Trophoblast cell (in vitro differentiated cells and primary cell): ENCODE measurements around the gene GID8.

ENCODE experiments used
- DNase-seq, 2 donors: peaks; one replicate each; pipeline ENCODE4 v3.0.0-alpha.2; 2016
- H2AFZ ChIP-seq: 2 replicates; pipeline ENCODE4 v1.6.1; 2013; ENCODE audit warnings: low read length, moderate library complexity, mild to moderate bottlenecking; ENCODE audit not compliant: insufficient read depth, poor library complexity
- H2AK5ac ChIP-seq: 2 replicates; pipeline ENCODE4 v1.6.1; 2013; ENCODE audit warnings: mild to moderate bottlenecking, low read length
- H2BK120ac ChIP-seq: 2 replicates; pipeline ENCODE4 v1.6.1; 2013; ENCODE audit warnings: low read length, mild to moderate bottlenecking, moderate library complexity; ENCODE audit not compliant: insufficient read depth, poor library complexity
- H2BK12ac ChIP-seq: 2 replicates; pipeline ENCODE4 v1.6.1; 2013; ENCODE audit warnings: mild to moderate bottlenecking, low read length, moderate library complexity
- H2BK5ac ChIP-seq: 2 replicates; pipeline ENCODE4 v1.6.1; 2013; ENCODE audit warnings: low read length, low read depth, moderate library complexity, mild to moderate bottlenecking; ENCODE audit not compliant: poor library complexity
- H3K14ac ChIP-seq: 2 replicates; pipeline ENCODE4 v1.6.1; 2013; ENCODE audit warnings: mild to moderate bottlenecking, low read length
- H3K18ac ChIP-seq: 2 replicates; pipeline ENCODE4 v1.6.1; 2013; ENCODE audit warnings: mild to moderate bottlenecking, low read length
- H3K23ac ChIP-seq: 2 replicates; pipeline ENCODE4 v1.6.1; 2013; ENCODE audit warnings: low read length
- H3K27ac ChIP-seq: 2 replicates; pipeline ENCODE4 v1.5.1; 2013; ENCODE audit warnings: low read depth, mild to moderate bottlenecking, inconsistent platforms, low read length, moderate library complexity
- H3K27me3 ChIP-seq: 2 replicates; pipeline ENCODE4 v1.6.1; 2013; ENCODE audit warnings: inconsistent platforms, mild to moderate bottlenecking, low read length, moderate library complexity; ENCODE audit not compliant: insufficient read depth
- H3K36me3 ChIP-seq, 2 experiments: 1 replicate in 1 of 2; 2 replicates in 1 of 2; pipeline ENCODE4 v1.6.1; 2013; ENCODE audit warnings: low read length in 2 of 2, mild to moderate bottlenecking in 2 of 2, moderate library complexity in 1 of 2; ENCODE audit not compliant: insufficient read depth in 2 of 2, control insufficient read depth in 1 of 2
- H3K4ac ChIP-seq: 2 replicates; pipeline ENCODE4 v1.6.1; 2013; ENCODE audit warnings: low read depth, mild to moderate bottlenecking, low read length, moderate library complexity
- H3K4me1 ChIP-seq, 2 experiments: 1 replicate in 1 of 2; 2 replicates in 1 of 2; pipeline ENCODE4 v1.6.1; 2013; ENCODE audit warnings: low read length in 2 of 2, mild to moderate bottlenecking in 2 of 2, moderate library complexity in 1 of 2; ENCODE audit not compliant: insufficient read depth in 2 of 2, control insufficient read depth in 1 of 2
- H3K4me2 ChIP-seq: 2 replicates; pipeline ENCODE4 v1.6.1; 2013; ENCODE audit warnings: inconsistent platforms, mild to moderate bottlenecking, low read length, moderate library complexity
- H3K4me3 ChIP-seq: 2 replicates; pipeline ENCODE4 v1.5.1; 2013; ENCODE audit warnings: mild to moderate bottlenecking, low read depth, low read length, inconsistent platforms
- H3K79me1 ChIP-seq: one replicate; pipeline ENCODE4 v1.6.1; 2013; ENCODE audit warnings: low read length
- H3K79me2 ChIP-seq: 2 replicates; pipeline ENCODE4 v1.6.1; 2013; ENCODE audit warnings: low read length, mild to moderate bottlenecking; ENCODE audit not compliant: control insufficient read depth, insufficient read depth, poor library complexity
- H3K9ac ChIP-seq: 2 replicates; pipeline ENCODE4 v1.6.1; 2013; ENCODE audit warnings: mild to moderate bottlenecking, low read length
- H3K9me3 ChIP-seq: 2 replicates; pipeline ENCODE4 v1.6.1; 2013; ENCODE audit warnings: low read depth, mild to moderate bottlenecking, control low read depth, inconsistent platforms, low read length; ENCODE audit not compliant: insufficient read depth
- H4K12ac ChIP-seq: 2 replicates; pipeline ENCODE4 v1.6.1; 2013; ENCODE audit warnings: low read depth, mild to moderate bottlenecking, low read length, moderate library complexity
- H4K8ac ChIP-seq: 2 replicates; pipeline ENCODE4 v1.6.1; 2013; ENCODE audit warnings: low read depth, mild to moderate bottlenecking, low read length, moderate library complexity
- H4K91ac ChIP-seq: one replicate; pipeline ENCODE4 v1.6.1; 2013; ENCODE audit warnings: low read depth, mild to moderate bottlenecking, low read length, moderate library complexity
- WGBS: extraction: QIAGEN DNeasy Blood & Tissue Kit; methylation state at CpG from one replicate; pipeline ENCODE4 v1.1.7; 2013; ENCODE audit warnings: missing lambda C conversion rate; ENCODE audit not compliant: insufficient read length, insufficient coverage; ENCODE audit errors: extremely low coverage; 5-methylcytosine and 5-hydroxymethylcytosine counted together

Gene GID8

DNA sequence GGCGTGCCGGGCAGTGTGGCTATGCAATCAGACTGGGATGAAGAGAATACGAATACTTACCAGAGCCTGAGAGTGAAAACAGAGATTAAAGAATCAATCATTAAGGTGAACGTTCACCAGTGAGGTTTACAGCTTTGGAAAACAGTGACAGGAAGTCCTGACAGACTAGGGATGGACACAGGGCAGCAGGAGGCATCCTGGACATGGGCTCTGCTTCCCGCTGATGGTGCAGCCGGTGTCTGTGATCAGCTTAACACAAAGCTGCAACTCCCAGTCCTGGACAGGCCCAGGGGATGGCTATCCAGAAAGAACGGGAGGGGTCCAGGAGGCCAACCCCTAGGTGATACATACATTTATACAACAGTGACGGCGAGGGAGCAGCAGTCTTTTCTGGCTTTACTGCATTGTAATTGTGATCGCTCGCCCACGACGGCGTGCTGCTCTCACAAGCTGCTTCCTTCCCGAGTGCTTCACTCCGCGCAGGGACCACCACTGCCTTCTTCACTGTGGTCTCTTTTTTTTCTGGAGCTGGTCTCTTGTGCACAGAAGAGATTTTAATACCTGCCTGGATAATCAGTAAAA, 32.3 kb upstream of the GID8 start:
- Histone ChIP-seq H3K18ac (no peak overlapping the region), H3K4me2 (no peak overlapping the region), H3K27ac (no peak overlapping the region), H2BK12ac (no peak overlapping the region), H4K8ac (no peak overlapping the region), H2AK5ac (no peak overlapping the region), H3K9ac (no peak overlapping the region), H3K4me1 (peaks cover 4 to 8% of the 10 kb centered on the region in 2 experiments), H3K4me3 (no peak overlapping the region), H3K79me2 (no peaks in the 10 kb centered on the region), H3K14ac (no peak overlapping the region), H3K79me1 (no peaks in the 10 kb centered on the region), H4K12ac (no peak overlapping the region), H2BK120ac (no peak overlapping the region), H3K4ac (no peak overlapping the region), H3K23ac (no peak overlapping the region), H3K9me3 (no peaks in the 10 kb centered on the region), H2BK5ac (no peak overlapping the region), H4K91ac (no peak overlapping the region), H3K27me3 (no peaks in the 10 kb centered on the region), H2AFZ (no peak overlapping the region), H3K36me3 (peaks cover 68 to 82% of the 10 kb centered on the region in 2 experiments)
- DNase-seq, result no peak
- WGBS, result no CpG with 5 or more reads among the region's 17 CpGs

- Histone ChIP-seq H3K4ac (no peak overlapping the region), H3K4me2 (no peak overlapping the region), H2BK120ac (no peak overlapping the region), H3K14ac (no peak overlapping the region), H3K36me3 (peaks cover 73 to 85% of the 10 kb centered on the region in 2 experiments), H3K18ac (no peak overlapping the region), H3K23ac (no peak overlapping the region), H2AK5ac (no peak overlapping the region), H3K4me3 (no peak overlapping the region), H3K9ac (no peak overlapping the region), H2BK5ac (no peak overlapping the region), H4K8ac (no peak overlapping the region), H3K27ac (no peak overlapping the region), H4K91ac (no peak overlapping the region), H4K12ac (no peak overlapping the region), H2BK12ac (no peak overlapping the region), H3K79me1 (no peaks in the 10 kb centered on the region), H3K9me3 (no peaks in the 10 kb centered on the region), H2AFZ (no peak overlapping the region), H3K27me3 (no peaks in the 10 kb centered on the region), H3K4me1 (peaks cover under 1 to 3% of the 10 kb centered on the region in 2 experiments), H3K79me2 (no peaks in the 10 kb centered on the region)
- DNase-seq, result no peak
- no CpG with 5 or more reads among the region's 16 CpGs for WGBS
Measured at GRCh38 chr20:62906209-62906608, 31.7 kb upstream of the GID8 start.

- no peak overlapping the region for H4K91ac ChIP-seq
- H3K27me3 ChIP-seq, result no peaks in the 10 kb centered on the region
- no CpG with 5 or more reads among the region's 31 CpGs for WGBS
- H3K4me3 ChIP-seq, result no peak overlapping the region
- H3K4me2 ChIP-seq, result no peak overlapping the region
- H3K9me3 ChIP-seq, result no peaks in the 10 kb centered on the region
- H3K36me3 ChIP-seq, result peaks cover 77 to 86% of the 10 kb centered on the region in 2 experiments
- no peak overlapping the region for H2BK120ac ChIP-seq
- H4K8ac ChIP-seq, result no peak overlapping the region
- no peak overlapping the region for H4K12ac ChIP-seq
- no peak overlapping the region for H2AK5ac ChIP-seq
- no peaks in the 10 kb centered on the region for H3K79me2 ChIP-seq
- H3K4ac ChIP-seq, result no peak overlapping the region
- H3K27ac ChIP-seq, result no peak overlapping the region
- no peak overlapping the region for H3K18ac ChIP-seq
- H2BK5ac ChIP-seq, result no peak overlapping the region
- peaks cover 0 to 2% of the 10 kb centered on the region in 2 experiments for H3K4me1 ChIP-seq
- no peak overlapping the region for H2BK12ac ChIP-seq
- no peak overlapping the region for H2AFZ ChIP-seq
- DNase-seq, result no peak
- H3K9ac ChIP-seq, result no peak overlapping the region
- H3K23ac ChIP-seq, result no peak overlapping the region
- no peaks in the 10 kb centered on the region for H3K79me1 ChIP-seq
- no peak overlapping the region for H3K14ac ChIP-seq
Measured at GRCh38 chr20:62906647-62907375, 31.1 kb upstream of the GID8 start.

- Histone ChIP-seq H3K27me3 (no peaks in the 10 kb centered on the region), H3K4ac (no peak overlapping the region), H3K79me2 (no peaks in the 10 kb centered on the region), H2BK12ac (no peak overlapping the region), H4K12ac (no peak overlapping the region), H4K91ac (no peak overlapping the region), H2BK5ac (no peak overlapping the region), H2AFZ (no peak overlapping the region), H3K79me1 (no peaks in the 10 kb centered on the region), H3K14ac (no peak overlapping the region), H3K23ac (no peak overlapping the region), H3K4me3 (no peak overlapping the region), H3K4me1 (no peaks in the 10 kb centered on the region), H3K9me3 (no peaks in the 10 kb centered on the region), H3K9ac (no peak overlapping the region), H3K18ac (no peak overlapping the region), H3K4me2 (no peak overlapping the region), H2BK120ac (no peak overlapping the region), H3K36me3 (peaks cover 76 to 84% of the 10 kb centered on the region in 2 experiments), H3K27ac (no peak overlapping the region), H4K8ac (no peak overlapping the region), H2AK5ac (no peak overlapping the region)
- no peak for DNase-seq
- no CpG with 5 or more reads among the region's 16 CpGs for WGBS
Measured at GRCh38 chr20:62907384-62908317, 30.3 kb upstream of the GID8 start.
